HFFc6 (cell line): Measurements from ENCODE around the gene FAM222A. TPM values are rescaled to one million over a fixed set of nuclear protein-coding genes. Genes with fewer than 3 reads are reported as not detected.

Source experiments
- DNase-seq: peaks from one replicate; pipeline ENCODE4 v3.0.0-alpha.2; 2018
- H3K27ac Mint-ChIP-seq: 2 replicates; pipeline ENCODE4 v1.8.0; 2020; ENCODE audit warnings: mild to moderate bottlenecking, mixed read lengths
- H3K27me3 Mint-ChIP-seq: 2 replicates; pipeline ENCODE4 v1.8.0; 2021; ENCODE audit warnings: mild to moderate bottlenecking, moderate library complexity, mixed read lengths; ENCODE audit not compliant: insufficient read depth
- H3K36me3 Mint-ChIP-seq: 2 replicates; pipeline ENCODE4 v1.8.0; 2021; ENCODE audit warnings: low read depth, mixed read lengths
- H3K4me1 Mint-ChIP-seq: 2 replicates; pipeline ENCODE4 v1.8.0; 2020; ENCODE audit warnings: low read depth, mixed read lengths
- H3K4me3 Mint-ChIP-seq: 2 replicates; pipeline ENCODE4 v1.8.0; 2020; ENCODE audit warnings: mild to moderate bottlenecking, moderate library complexity, mixed read lengths
- H3K9me3 Mint-ChIP-seq: 2 replicates; pipeline ENCODE4 v1.8.0; 2020; ENCODE audit warnings: mild to moderate bottlenecking, mixed read lengths
- CTCF ChIP-seq: fragments of 200-600 bp; sonication (generic); IDR thresholded peaks from 2 replicates; pipeline ENCODE4 v1.5.0; 2021; ENCODE audit warnings: antibody characterized with exemption, mild to moderate bottlenecking
- total RNA-seq, 6 experiments: library from RNA; stranded (reverse); fragmentation: NEBNext Ultra II Directional; extraction: Animal tissue kit (Norgen Biotek cat#: 25700); gene quantifications; 2 replicates in 1 of 6; 3 replicates in 5 of 6; pipeline ENCODE4 v1.2.3, GENCODE V29; 2021

FAM222A gene
- total RNA-seq, 6 experiments from 2014 or later, result 0.46 to 0.65 (median 0.64) TPM

DNA sequence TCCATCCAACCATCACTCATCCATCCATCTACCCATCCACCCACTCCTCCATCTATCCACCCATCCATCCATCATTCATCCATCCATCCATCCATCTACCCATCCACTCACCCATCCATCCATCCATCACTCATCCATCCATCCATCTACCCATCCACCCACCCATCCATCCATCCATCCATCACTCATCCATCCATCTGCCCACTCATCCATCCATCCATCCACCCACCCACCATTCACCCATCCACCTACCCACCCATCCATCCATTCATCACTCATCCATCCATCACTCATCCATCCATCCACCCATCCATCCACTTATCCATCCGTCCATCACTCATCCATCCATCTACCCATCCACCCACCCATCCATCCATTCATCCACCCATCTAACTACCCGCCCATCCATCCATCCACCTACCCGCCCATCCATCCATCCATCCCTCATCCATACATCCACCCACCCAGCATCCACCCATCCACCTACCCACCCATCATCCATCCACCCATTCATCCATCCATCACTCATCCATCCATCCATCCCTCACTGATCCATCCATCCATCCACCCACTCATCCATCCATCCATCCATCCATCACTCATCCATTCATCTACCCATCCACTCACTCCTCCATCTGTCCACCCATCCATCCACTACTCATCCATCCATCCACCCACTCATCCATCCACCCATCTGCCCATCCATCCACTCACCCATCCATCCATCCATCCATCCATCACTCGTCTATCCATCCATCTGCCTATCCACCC is 95.4 kb downstream of the FAM222A start:
- Mint-ChIP-seq H3K4me1 (no peaks in the 10 kb centered on the region), H3K27me3 (no peaks in the 10 kb centered on the region; the same call in 1 of the 2 replicates), H3K36me3 (no peaks in the 10 kb centered on the region), H3K9me3 (no peaks in the 10 kb centered on the region), H3K27ac (no peak overlapping the region), H3K4me3 (no peak overlapping the region)
- no peak for DNase-seq
- no peak for TF ChIP-seq CTCF

- Mint-ChIP-seq H3K4me1 (no peaks in the 10 kb centered on the region), H3K9me3 (no peaks in the 10 kb centered on the region), H3K27ac (no peak overlapping the region), H3K4me3 (no peak overlapping the region), H3K27me3 (no peaks in the 10 kb centered on the region; the same call in 1 of the 2 replicates), H3K36me3 (no peaks in the 10 kb centered on the region)
- TF ChIP-seq CTCF, result no peak
- no peak for DNase-seq
These were observed 97.5 kb downstream of the FAM222A start for GRCh38 chr12:109810954-109811623.

- no peak overlapping the region for H3K4me3 Mint-ChIP-seq
- TF ChIP-seq CTCF, result peak; percentile 58
- no peaks in the 10 kb centered on the region for H3K4me1 Mint-ChIP-seq
- DNase-seq, result no peak
- H3K36me3 Mint-ChIP-seq, result no peaks in the 10 kb centered on the region
- H3K27ac Mint-ChIP-seq, result no peak overlapping the region
- H3K9me3 Mint-ChIP-seq, result no peaks in the 10 kb centered on the region
- H3K27me3 Mint-ChIP-seq, result no peaks in the 10 kb centered on the region; the same call in 1 of the 2 replicates
These were observed 98.0 kb downstream of the FAM222A start for GRCh38 chr12:109811624-109811995.

DNA sequence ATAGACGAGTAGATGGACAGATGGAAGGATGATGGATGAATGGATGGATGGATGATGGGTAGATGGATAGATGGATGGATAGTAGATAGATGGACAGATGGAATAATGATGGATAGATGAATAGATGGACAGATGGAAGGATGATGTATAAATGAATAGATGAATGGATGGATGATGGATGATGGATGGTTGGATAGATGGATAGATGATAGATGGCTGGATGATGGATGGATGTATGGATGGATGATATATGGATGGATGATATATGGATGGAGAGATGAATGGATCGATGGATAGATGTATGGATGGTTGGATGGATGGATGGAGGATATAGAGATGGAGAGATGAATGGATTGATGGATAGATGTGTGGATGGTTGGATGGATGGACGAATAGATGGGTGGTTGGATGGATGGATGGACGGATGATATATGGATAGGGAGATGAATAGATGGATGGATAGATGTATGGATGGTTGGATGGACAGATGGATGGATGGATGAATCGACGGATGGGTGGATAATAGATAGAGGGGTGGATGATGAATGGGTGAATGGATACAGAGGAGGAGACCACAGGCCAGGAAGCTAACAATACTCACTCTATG is 100.3 kb downstream of the FAM222A start:
- DNase-seq, result no peak
- H3K9me3 Mint-ChIP-seq, result no peaks in the 10 kb centered on the region
- H3K27me3 Mint-ChIP-seq, result peaks cover 2% of the 10 kb centered on the region
- H3K27ac Mint-ChIP-seq, result no peak overlapping the region
- H3K4me3 Mint-ChIP-seq, result no peak overlapping the region
- no peaks in the 10 kb centered on the region for H3K36me3 Mint-ChIP-seq
- no peak for TF ChIP-seq CTCF
- H3K4me1 Mint-ChIP-seq, result peaks cover 6% of the 10 kb centered on the region

DNA sequence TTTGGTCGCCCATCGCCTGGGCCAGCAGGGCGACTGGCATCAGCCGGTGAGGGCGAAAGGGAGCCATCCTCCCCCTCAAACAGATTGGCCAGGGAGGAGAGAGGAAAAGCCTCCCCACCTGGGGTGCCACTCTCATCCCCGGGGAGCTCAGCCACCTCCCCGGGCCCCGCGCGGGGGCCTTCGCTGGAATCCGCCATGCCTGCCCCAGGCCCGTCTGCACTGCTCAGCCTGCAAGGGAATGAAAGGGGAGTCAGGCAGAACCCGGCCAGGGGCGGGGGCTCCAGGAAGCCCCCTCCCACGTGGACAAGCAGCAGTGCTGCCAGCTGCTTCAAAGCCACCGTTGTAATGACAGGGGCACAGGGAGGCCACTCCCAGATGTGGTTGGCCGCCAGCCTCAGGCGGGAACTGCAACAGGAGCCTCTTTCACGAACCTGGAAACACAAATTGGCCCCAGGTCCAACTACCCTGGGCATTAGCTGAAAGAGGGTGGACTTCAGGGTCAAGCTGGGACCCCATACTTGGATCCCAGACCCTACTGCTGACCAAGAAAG is 101.0 kb downstream of the FAM222A start:
- no peak for DNase-seq
- H3K27ac Mint-ChIP-seq, result no peak overlapping the region
- no peak for TF ChIP-seq CTCF
- H3K4me1 Mint-ChIP-seq, result peaks cover 12% of the 10 kb centered on the region
- peaks cover 2% of the 10 kb centered on the region for H3K27me3 Mint-ChIP-seq
- no peak overlapping the region for H3K4me3 Mint-ChIP-seq
- no peaks in the 10 kb centered on the region for H3K9me3 Mint-ChIP-seq
- no peaks in the 10 kb centered on the region for H3K36me3 Mint-ChIP-seq
